ENCODE measurements around the gene ZNF609.

ZNF609 gene

GRCh38 chr15:64647367-64647766, 187.0 kb downstream of the ZNF609 start:
- Mint-ChIP-seq H3K27me3 (ENCODE audit: low read depth) (no peaks in the 10 kb centered on the region), H3K36me3 (ENCODE audit: low read depth) (peaks cover 15% of the 10 kb centered on the region), H3K9me3 (no peaks in the 10 kb centered on the region), H3K4me3 (no peak overlapping the region), H3K27ac (no peak overlapping the region), H3K4me1 (peaks cover 16% of the 10 kb centered on the region)
- no peak for TF ChIP-seq CTCF (IDR thresholded peaks at IDR 0.05; ENCODE audit: unreplicated experiment in 3 of 3)

GRCh38 chr15:64650552-64650951, 190.2 kb downstream of the ZNF609 start:
- H3K9me3 Mint-ChIP-seq = no peaks in the 10 kb centered on the region

GRCh38 chr15:64651601-64652191, 191.3 kb downstream of the ZNF609 start:
- H3K27me3 Mint-ChIP-seq (ENCODE audit: low read depth) = no peaks in the 10 kb centered on the region
- H3K9me3 Mint-ChIP-seq = no peaks in the 10 kb centered on the region
- H3K4me3 Mint-ChIP-seq = no peak overlapping the region
- H3K36me3 Mint-ChIP-seq (ENCODE audit: low read depth) = peaks cover 4% of the 10 kb centered on the region
- peaks cover 8% of the 10 kb centered on the region for H3K4me1 Mint-ChIP-seq
- H3K27ac Mint-ChIP-seq = peak overlapping the region; percentile 62 to 86 (median 68)
- TF ChIP-seq CTCF (IDR thresholded peaks at IDR 0.05; ENCODE audit: unreplicated experiment in 3 of 3) = no peak

More at GRCh38 chr15:64650552-64650951, 190.2 kb downstream of the ZNF609 start:
- H3K27me3 Mint-ChIP-seq (ENCODE audit: low read depth) = no peaks in the 10 kb centered on the region
- TF ChIP-seq CTCF (IDR thresholded peaks at IDR 0.05; ENCODE audit: unreplicated experiment in 3 of 3) = no peak
- peaks cover 8% of the 10 kb centered on the region for H3K4me1 Mint-ChIP-seq
- peak overlapping the region in 1 of 3 experiments; percentile 21 for H3K27ac Mint-ChIP-seq
- H3K4me3 Mint-ChIP-seq = no peak overlapping the region
- peaks cover 5% of the 10 kb centered on the region for H3K36me3 Mint-ChIP-seq (ENCODE audit: low read depth)

GRCh38 chr15:64653757-64654156, 193.4 kb downstream of the ZNF609 start:
- no peak overlapping the region for H3K4me3 Mint-ChIP-seq
- TF ChIP-seq CTCF (IDR thresholded peaks at IDR 0.05; ENCODE audit: unreplicated experiment in 3 of 3) = peak; percentile 35 to 53 (median 40)

GRCh38 chr15:64656508-64656907, 196.1 kb downstream of the ZNF609 start:
- H3K4me1 Mint-ChIP-seq = peaks cover 10% of the 10 kb centered on the region
- no peak for TF ChIP-seq CTCF (IDR thresholded peaks at IDR 0.05; ENCODE audit: unreplicated experiment in 3 of 3)
- peaks cover 10% of the 10 kb centered on the region for H3K36me3 Mint-ChIP-seq (ENCODE audit: low read depth)
- no peak overlapping the region for H3K4me3 Mint-ChIP-seq
- no peaks in the 10 kb centered on the region for H3K9me3 Mint-ChIP-seq
- H3K27ac Mint-ChIP-seq = no peak overlapping the region
- no peaks in the 10 kb centered on the region for H3K27me3 Mint-ChIP-seq (ENCODE audit: low read depth)

More at GRCh38 chr15:64653757-64654156, 193.4 kb downstream of the ZNF609 start:
- H3K27me3 Mint-ChIP-seq (ENCODE audit: low read depth) = no peaks in the 10 kb centered on the region
- H3K4me1 Mint-ChIP-seq = peaks cover 8% of the 10 kb centered on the region
- no peaks in the 10 kb centered on the region for H3K9me3 Mint-ChIP-seq
- peaks cover 5% of the 10 kb centered on the region for H3K36me3 Mint-ChIP-seq (ENCODE audit: low read depth)
- peak overlapping the region in 2 of 3 experiments; percentile 47 to 74 for H3K27ac Mint-ChIP-seq

GRCh38 chr15:64665179-64665578, 204.8 kb downstream of the ZNF609 start:
- peaks cover 15% of the 10 kb centered on the region for H3K36me3 Mint-ChIP-seq (ENCODE audit: low read depth)
- no peak for TF ChIP-seq CTCF (IDR thresholded peaks at IDR 0.05; ENCODE audit: unreplicated experiment in 3 of 3)
- H3K4me1 Mint-ChIP-seq = peaks cover 22% of the 10 kb centered on the region
- H3K27me3 Mint-ChIP-seq (ENCODE audit: low read depth) = no peaks in the 10 kb centered on the region
- H3K4me3 Mint-ChIP-seq = no peak overlapping the region
- peak overlapping the region in 2 of 3 experiments; percentile 12 to 31 for H3K27ac Mint-ChIP-seq
- H3K9me3 Mint-ChIP-seq = no peaks in the 10 kb centered on the region

All from nephron (organoid).